Measurements from ENCODE around the gene SLC25A51. TPM values are rescaled to one million over a fixed set of nuclear protein-coding genes. Genes with fewer than 3 reads are reported as not detected.

Gene SLC25A51
- total RNA-seq, 1 donor from 2014 or later, result 28.5 TPM

GRCh38 chr9:37927132-37927531 lies 23.2 kb upstream of the SLC25A51 start:
- no peak for TF ChIP-seq CTCF (IDR thresholded peaks at IDR 0.05; ENCODE audit: unreplicated experiment)
- Mint-ChIP-seq H3K9me3 (ENCODE audit: unreplicated experiment) (no peaks in the 10 kb centered on the region), H3K4me1 (ENCODE audit: unreplicated experiment) (peaks cover 36% of the 10 kb centered on the region), H3K4me3 (ENCODE audit: unreplicated experiment) (no peak overlapping the region), H3K36me3 (ENCODE audit: low read depth, unreplicated experiment) (peaks cover 10% of the 10 kb centered on the region), H3K27me3 (ENCODE audit: unreplicated experiment) (peaks cover 5% of the 10 kb centered on the region), H3K27ac (ENCODE audit: unreplicated experiment) (peak overlapping the region; percentile 42)
- no peak for DNase-seq (ENCODE audit: low spot score)

DNA sequence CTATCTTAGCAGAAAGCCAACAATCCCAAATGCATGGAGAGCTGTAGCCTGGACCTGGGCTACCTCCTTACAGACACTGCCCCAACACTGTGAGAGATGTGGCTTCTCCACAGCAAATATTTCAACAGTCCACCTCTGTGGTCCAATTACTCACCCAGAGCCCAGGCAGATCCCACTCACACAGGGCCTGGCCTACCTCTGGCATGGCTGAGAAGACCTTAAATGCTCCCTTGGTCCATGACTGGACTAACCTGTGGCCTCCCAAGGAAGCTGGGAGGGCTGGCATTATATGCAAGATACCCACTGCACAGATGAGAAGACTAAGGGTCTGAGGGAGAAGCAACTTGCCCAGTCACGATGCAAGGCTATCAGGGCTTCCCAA lies 22.8 kb upstream of the SLC25A51 start:
- TF ChIP-seq CTCF (IDR thresholded peaks at IDR 0.05; ENCODE audit: unreplicated experiment), result no peak

DNA sequence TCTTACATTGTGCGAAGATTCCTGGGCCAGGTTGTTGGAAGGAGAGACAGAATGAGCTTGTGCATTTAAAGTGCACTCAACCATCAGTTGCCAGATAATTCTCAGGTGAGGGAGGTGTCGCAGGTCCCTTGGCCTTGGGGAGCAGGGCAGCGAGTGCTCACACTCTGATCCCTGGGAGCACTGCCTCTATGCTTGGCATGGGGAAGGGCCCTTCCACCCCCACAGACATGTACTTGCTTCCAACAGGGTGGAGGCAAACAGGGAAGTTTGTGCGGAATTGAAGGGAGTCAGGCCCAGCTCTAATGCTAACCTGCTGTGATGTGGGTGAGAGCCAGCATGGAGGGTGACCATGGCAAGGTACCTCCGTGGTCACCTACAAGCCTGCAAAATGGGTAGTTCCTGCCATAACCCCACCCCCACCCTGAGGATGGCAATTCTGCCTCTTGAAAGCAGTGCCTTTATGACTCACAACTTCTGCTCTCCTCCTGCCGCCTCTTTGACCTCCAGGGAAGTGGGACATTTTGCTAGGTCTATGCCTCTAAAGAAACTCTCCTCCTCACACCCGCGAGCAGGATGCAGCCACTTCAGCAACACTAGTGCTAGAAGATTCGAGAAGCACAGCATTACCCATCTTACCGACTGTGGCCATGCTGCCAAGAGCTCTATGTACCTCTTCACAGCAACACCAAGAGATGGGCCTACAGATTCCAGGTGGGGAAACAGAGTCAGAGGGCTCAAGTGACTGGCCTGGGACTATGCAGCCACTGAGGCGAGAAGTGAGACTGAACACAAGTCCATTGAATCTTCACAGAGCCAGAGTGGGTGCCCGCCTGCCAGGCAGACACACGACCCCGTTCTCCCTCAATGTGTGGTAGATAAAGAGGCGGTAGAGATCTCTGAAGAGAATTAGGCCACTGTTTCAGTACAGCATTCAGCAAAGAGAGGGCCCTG lies 22.1 kb upstream of the SLC25A51 start:
- no peaks in the 10 kb centered on the region for H3K9me3 Mint-ChIP-seq (ENCODE audit: unreplicated experiment)
- no peak for TF ChIP-seq CTCF (IDR thresholded peaks at IDR 0.05; ENCODE audit: unreplicated experiment)
- peaks cover 12% of the 10 kb centered on the region for H3K36me3 Mint-ChIP-seq (ENCODE audit: low read depth, unreplicated experiment)
- H3K4me3 Mint-ChIP-seq (ENCODE audit: unreplicated experiment), result no peak overlapping the region
- no peak overlapping the region for H3K27ac Mint-ChIP-seq (ENCODE audit: unreplicated experiment)
- peaks cover 45% of the 10 kb centered on the region for H3K4me1 Mint-ChIP-seq (ENCODE audit: unreplicated experiment)
- peaks cover 8% of the 10 kb centered on the region for H3K27me3 Mint-ChIP-seq (ENCODE audit: unreplicated experiment)
- no peak for DNase-seq (ENCODE audit: low spot score)

More for the DNA sequence above, 22.8 kb upstream of the SLC25A51 start:
- Mint-ChIP-seq H3K4me3 (ENCODE audit: unreplicated experiment) (no peak overlapping the region), H3K4me1 (ENCODE audit: unreplicated experiment) (peaks cover 40% of the 10 kb centered on the region), H3K9me3 (ENCODE audit: unreplicated experiment) (no peaks in the 10 kb centered on the region), H3K27me3 (ENCODE audit: unreplicated experiment) (peaks cover 8% of the 10 kb centered on the region), H3K36me3 (ENCODE audit: low read depth, unreplicated experiment) (peaks cover 11% of the 10 kb centered on the region), H3K27ac (ENCODE audit: unreplicated experiment) (no peak overlapping the region)
- no peak for DNase-seq (ENCODE audit: low spot score)

DNA sequence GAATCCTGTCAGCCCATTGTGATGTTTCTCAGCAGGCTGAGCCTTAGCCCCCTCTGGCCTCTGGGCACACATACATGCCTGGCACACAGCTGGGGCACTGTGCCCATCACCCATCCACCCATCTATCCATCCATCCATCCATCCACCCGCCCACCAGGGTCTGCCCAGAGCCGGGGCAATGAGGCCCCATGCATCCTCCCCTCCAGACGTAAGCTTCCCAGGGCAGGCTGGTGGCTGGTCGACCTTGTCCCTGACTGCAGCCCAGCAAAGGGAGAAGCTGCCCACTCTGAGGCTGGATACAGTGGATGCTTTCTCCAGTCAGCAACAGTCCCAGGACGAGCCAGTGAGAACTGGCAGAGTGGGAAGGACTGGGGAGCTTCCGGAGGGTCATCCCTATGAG lies 21.1 kb upstream of the SLC25A51 start:
- TF ChIP-seq CTCF (IDR thresholded peaks at IDR 0.05; ENCODE audit: unreplicated experiment), result no peak
- Mint-ChIP-seq H3K9me3 (ENCODE audit: unreplicated experiment) (no peaks in the 10 kb centered on the region), H3K4me3 (ENCODE audit: unreplicated experiment) (no peak overlapping the region), H3K27me3 (ENCODE audit: unreplicated experiment) (peaks cover 8% of the 10 kb centered on the region), H3K36me3 (ENCODE audit: low read depth, unreplicated experiment) (peaks cover 8% of the 10 kb centered on the region), H3K27ac (ENCODE audit: unreplicated experiment) (no peak overlapping the region), H3K4me1 (ENCODE audit: unreplicated experiment) (peaks cover 53% of the 10 kb centered on the region)
- no peak for DNase-seq (ENCODE audit: low spot score)

GRCh38 chr9:37924538-37924937 lies 20.6 kb upstream of the SLC25A51 start:
- TF ChIP-seq CTCF (IDR thresholded peaks at IDR 0.05; ENCODE audit: unreplicated experiment), result no peak
- Mint-ChIP-seq H3K4me1 (ENCODE audit: unreplicated experiment) (peaks cover 48% of the 10 kb centered on the region), H3K27me3 (ENCODE audit: unreplicated experiment) (peaks cover 8% of the 10 kb centered on the region), H3K9me3 (ENCODE audit: unreplicated experiment) (no peaks in the 10 kb centered on the region), H3K27ac (ENCODE audit: unreplicated experiment) (no peak overlapping the region), H3K36me3 (ENCODE audit: low read depth, unreplicated experiment) (peaks cover 8% of the 10 kb centered on the region), H3K4me3 (ENCODE audit: unreplicated experiment) (no peak overlapping the region)
- no peak for DNase-seq (ENCODE audit: low spot score)
